ENCODE data around the gene HDGFL2.

HDGFL2 gene

DNA sequence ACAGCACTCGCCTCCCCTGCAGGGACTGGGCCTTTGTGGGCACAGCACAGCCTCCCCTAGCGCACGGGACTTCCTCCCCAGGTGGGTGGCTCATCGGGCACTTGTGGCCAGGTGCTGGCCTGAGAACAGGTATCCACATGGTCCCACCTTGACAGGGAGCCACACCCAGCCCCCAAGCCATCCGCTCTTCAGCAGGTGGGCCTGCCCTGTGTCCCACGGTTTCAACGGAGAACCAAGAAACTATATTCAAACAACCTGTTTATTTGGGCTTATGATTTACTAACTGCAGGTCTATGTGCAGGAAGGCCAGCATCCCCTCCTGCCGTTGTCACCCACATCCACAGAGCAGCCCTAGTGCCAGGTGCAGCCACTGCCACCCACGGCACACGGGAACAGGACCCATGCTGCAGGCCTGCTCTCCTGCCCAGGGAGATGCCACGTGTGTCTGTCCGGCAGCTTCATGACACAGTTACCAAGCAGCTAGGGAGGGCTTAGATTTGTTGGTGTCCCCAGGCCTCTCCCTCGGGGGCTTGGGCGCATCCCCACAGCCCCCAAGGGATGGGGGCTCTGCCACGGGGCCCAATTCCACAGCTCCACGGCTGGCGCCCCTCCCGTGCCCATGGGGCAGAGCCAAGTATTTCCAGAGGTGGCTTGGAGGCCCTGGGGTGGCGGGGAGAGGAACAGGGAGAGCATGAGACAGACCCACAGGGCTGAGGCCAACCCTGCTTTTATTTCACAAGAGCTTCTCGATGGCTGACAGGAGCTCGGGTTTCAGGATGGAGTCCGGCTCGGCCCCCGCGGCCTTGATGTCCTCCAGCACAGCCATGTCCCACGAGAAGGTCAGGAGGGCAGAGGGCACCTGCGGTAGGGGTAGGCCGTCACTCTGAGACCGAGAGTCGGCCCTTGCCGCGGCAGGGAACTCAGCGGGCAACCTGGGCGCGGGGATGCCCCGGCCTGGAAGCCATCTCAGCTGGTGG, 27.0 kb upstream of the HDGFL2 start:
- no peak overlapping the region for H3K4me3 ChIP-seq (ENCODE audit: low read depth, low read length)
- DNase-seq (ENCODE audit: low read depth): no peak
- TF ChIP-seq, protein P1, sequence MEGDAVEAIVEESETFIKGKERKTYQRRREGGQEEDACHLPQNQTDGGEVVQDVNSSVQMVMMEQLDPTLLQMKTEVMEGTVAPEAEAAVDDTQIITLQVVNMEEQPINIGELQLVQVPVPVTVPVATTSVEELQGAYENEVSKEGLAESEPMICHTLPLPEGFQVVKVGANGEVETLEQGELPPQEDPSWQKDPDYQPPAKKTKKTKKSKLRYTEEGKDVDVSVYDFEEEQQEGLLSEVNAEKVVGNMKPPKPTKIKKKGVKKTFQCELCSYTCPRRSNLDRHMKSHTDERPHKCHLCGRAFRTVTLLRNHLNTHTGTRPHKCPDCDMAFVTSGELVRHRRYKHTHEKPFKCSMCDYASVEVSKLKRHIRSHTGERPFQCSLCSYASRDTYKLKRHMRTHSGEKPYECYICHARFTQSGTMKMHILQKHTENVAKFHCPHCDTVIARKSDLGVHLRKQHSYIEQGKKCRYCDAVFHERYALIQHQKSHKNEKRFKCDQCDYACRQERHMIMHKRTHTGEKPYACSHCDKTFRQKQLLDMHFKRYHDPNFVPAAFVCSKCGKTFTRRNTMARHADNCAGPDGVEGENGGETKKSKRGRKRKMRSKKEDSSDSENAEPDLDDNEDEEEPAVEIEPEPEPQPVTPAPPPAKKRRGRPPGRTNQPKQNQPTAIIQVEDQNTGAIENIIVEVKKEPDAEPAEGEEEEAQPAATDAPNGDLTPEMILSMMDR (IDR thresholded peaks at IDR 0.05; ENCODE audit: low read depth, low read length, missing control alignments): no peak

DNA sequence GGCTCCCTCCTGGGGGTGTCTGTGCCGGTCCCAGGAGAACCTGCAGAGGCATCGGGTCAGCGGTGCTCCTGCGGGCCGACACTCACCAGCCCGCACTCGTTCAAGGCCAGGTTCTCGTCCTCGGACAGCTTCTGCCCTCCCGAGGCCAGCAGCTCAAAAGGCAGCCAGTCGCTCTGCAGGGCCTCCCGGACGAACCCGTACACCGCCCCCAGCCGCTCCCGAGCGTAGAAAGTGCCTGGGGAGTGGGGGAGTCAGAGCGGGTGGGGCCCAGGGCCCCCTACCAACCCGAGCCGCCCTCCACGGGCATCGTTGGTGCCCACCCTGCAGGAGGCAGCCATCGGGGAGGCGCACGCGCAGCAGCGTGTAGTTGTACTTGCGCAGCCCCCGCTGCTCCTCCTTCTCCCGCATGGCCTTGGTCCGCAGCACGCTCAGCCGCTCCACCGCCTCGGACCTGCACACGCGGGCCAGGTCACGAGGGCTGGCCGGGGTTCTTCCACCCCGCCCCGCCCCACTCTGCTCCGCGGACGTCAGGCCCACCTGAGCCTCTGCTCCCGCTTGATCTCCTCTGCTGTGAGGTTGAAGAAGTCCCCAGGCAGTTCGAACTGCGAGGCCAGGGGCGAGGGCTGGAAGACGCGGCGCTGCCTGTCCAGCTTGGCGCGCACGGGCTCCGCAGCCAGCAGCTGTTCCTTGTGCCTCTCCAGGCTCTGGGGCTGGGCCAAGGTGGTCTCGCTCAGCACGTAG, 26.0 kb upstream of the HDGFL2 start:
- H3K4me3 ChIP-seq (ENCODE audit: low read depth, low read length): no peak overlapping the region
- TF ChIP-seq, protein P1 (IDR thresholded peaks at IDR 0.05; ENCODE audit: low read depth, low read length, missing control alignments): no peak
- DNase-seq (ENCODE audit: low read depth): no peak

DNA sequence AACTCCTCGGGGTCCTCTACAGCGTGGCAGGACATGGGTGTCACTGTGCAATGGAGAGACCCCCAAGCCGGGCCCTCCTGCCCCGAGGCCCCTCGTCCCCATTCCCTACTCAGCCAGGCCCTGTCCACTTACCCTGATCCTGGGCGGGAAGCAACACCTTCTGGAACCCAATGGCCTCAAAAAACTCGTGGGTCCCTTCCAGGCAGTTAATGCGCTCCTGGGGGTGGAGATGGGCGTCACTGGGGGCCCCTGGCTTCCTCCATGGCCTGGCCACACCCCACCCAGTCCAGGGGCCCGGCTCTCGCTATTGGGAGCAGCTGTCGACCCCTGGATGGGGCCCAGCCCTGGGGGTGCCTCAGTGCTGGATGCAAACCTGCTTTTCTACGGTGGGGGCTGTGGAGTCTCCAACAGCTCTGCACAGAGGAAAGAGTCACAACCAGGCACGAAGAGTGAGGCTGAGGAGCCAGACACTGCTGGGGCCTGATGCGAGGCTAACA, 25.3 kb upstream of the HDGFL2 start:
- TF ChIP-seq, protein P1 (IDR thresholded peaks at IDR 0.05; ENCODE audit: low read depth, low read length, missing control alignments): no peak
- H3K4me3 ChIP-seq (ENCODE audit: low read depth, low read length): no peak overlapping the region
- no peak for DNase-seq (ENCODE audit: low read depth)

DNA sequence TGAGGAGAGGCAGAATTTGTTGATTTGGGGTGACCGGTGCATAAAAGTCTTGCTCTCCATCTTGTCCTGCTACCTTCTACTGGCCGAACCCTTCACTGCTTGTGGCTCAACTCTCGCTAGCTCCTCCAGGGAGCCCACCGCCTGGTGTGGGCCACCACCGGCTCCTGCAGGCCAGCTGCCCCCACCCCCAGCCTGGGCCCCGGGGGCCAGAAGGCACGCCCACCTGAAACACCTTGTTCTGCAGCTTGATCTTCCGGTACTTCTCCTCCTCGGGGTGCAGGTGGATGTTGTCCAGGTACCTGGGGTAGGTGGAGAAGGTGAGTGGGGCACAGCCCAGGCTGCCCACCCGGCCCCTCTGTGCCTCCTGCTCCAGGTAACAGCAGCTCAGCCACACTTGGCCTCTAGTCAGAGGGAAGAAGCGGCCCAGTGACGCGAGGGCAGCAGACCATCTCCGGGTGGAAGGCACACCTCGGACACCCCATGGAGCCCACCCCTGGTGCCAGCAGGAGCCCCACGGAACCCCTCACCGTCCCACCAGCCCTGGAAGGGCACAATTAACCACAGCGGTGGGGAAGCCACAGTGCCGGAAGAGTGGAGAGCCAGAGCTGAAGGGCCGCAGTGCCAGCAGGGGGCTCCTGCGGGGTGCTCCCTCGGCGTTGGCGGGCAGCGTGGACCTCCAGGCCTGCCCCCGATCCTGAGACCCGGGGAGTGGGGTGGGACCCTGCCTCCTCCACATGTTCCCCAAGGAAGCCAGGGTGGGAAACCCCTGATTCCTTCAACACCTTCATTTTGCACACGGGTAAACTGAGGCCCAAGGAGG, 24.6 kb upstream of the HDGFL2 start:
- TF ChIP-seq, protein P1 (IDR thresholded peaks at IDR 0.05; ENCODE audit: low read depth, low read length, missing control alignments): no peak
- no peak for DNase-seq (ENCODE audit: low read depth)

DNA sequence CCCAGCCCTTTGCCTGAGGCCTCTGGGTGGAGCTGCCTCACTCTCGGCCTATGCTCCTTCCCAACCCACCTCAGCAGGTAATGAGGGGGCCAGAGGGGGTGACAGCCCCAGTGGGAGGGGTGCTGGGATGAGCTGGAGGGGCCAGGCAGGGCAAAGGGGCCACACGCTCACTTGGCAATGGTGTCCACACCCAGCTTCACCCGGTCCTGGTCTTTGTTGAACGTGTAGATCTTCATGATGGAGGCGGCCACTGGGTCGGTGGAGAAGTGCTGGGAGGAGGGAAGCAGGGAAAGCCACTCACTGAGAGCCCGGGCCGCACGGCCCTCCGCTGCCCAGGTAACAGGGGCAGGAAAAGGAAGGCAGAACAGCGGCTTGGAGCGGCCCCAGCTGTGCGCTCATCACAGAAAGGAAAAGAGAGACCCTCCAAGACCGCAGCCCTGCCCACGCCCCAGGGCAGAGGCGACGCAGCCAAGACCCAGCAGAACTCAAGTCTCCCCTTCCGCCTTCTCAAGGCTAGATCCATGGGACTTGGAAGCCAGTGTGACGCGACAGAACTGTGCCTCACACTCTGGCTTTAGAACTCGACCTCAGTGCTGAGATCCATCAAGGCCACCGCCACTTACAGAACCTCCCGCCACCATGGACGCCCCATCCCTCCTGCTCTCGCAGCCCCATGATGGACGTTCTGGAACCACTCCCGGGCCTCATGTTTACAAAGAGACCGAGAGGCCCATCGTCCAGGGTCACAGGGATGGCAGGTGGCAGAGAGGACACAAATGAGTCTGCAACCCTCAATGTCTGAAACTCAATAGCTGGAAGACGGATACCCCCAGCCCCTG, 23.7 kb upstream of the HDGFL2 start:
- no peak for DNase-seq (ENCODE audit: low read depth)
- TF ChIP-seq, protein P1 (IDR thresholded peaks at IDR 0.05; ENCODE audit: low read depth, low read length, missing control alignments): no peak
- H3K4me3 ChIP-seq (ENCODE audit: low read depth, low read length): no peak overlapping the region

More for the DNA sequence above, 24.6 kb upstream of the HDGFL2 start:
- no peak overlapping the region for H3K4me3 ChIP-seq (ENCODE audit: low read depth, low read length)

Data from GM12864 (cell line).